H9 (cell line): Measurements from ENCODE around the gene PPP1R15A. TPM values are rescaled to one million over a fixed set of nuclear protein-coding genes. Genes with fewer than 3 reads are reported as not detected.
A peak's percentile ranks its signal among the peaks of the same experiment; 100 is the strongest.
"Not testable (repeated sequence)": the region's sequence is repeated elsewhere in the genome, so short reads cannot be mapped to it uniquely, and the experiment has no call there.

Experiments
- DNase-seq: peaks from one replicate; pipeline ENCODE4 v3.0.0-alpha.2; 2017
- H2AFZ ChIP-seq: one replicate; pipeline ENCODE4 v1.6.1; 2013; ENCODE audit warnings: mild to moderate bottlenecking, low read length, control low read depth, moderate library complexity
- H2AK5ac ChIP-seq: 2 replicates; pipeline ENCODE4 v1.6.1; 2013; ENCODE audit warnings: low read length, control low read depth, mixed read lengths; ENCODE audit not compliant: insufficient read length
- H2BK120ac ChIP-seq: one replicate; pipeline ENCODE4 v1.6.1; 2013; ENCODE audit warnings: low read depth, mild to moderate bottlenecking, low read length, control low read depth, inconsistent platforms; ENCODE audit not compliant: poor library complexity, severe bottlenecking
- H2BK12ac ChIP-seq: 2 replicates; pipeline ENCODE4 v1.6.1; 2013; ENCODE audit warnings: low read length, control low read depth, mixed read lengths, low read depth; ENCODE audit not compliant: insufficient read length
- H2BK15ac ChIP-seq: 2 replicates; pipeline ENCODE4 v1.6.1; 2013; ENCODE audit warnings: low read depth, low read length, control low read depth
- H2BK20ac ChIP-seq: one replicate; pipeline ENCODE4 v1.6.1; 2013; ENCODE audit warnings: low read depth, mild to moderate bottlenecking, low read length, control low read depth, inconsistent platforms; ENCODE audit not compliant: poor library complexity, severe bottlenecking
- H2BK5ac ChIP-seq: 2 replicates; pipeline ENCODE4 v1.6.1; 2013; ENCODE audit warnings: low read length, control low read depth, mixed read lengths; ENCODE audit not compliant: insufficient read length
- H3K14ac ChIP-seq: 2 replicates; pipeline ENCODE4 v1.6.1; 2013; ENCODE audit warnings: low read length, control low read depth; ENCODE audit not compliant: insufficient read depth
- H3K18ac ChIP-seq: 2 replicates; pipeline ENCODE4 v1.6.1; 2013; ENCODE audit warnings: low read depth, mild to moderate bottlenecking, mixed read lengths, low read length, control low read depth; ENCODE audit not compliant: insufficient read length
- H3K23ac ChIP-seq: 2 replicates; pipeline ENCODE4 v1.6.1; 2013; ENCODE audit warnings: low read length, control low read depth, mixed read lengths, low read depth; ENCODE audit not compliant: insufficient read length
- H3K23me2 ChIP-seq: 2 replicates; pipeline ENCODE4 v1.6.1; 2013; ENCODE audit warnings: low read depth, mild to moderate bottlenecking, mixed read lengths, low read length, control low read depth; ENCODE audit not compliant: insufficient read length, poor library complexity, severe bottlenecking
- H3K27ac ChIP-seq: 2 replicates; pipeline ENCODE4 v1.5.1; 2013; ENCODE audit warnings: low read length, control low read depth, mixed read lengths, low read depth; ENCODE audit not compliant: insufficient read length
- H3K27me3 ChIP-seq: 2 replicates; pipeline ENCODE4 v1.6.1; 2013; ENCODE audit warnings: low read length, control low read depth, inconsistent platforms; ENCODE audit not compliant: insufficient read depth
- H3K4ac ChIP-seq: 2 replicates; pipeline ENCODE4 v1.6.1; 2013; ENCODE audit warnings: low read depth, mild to moderate bottlenecking, control low read depth, inconsistent platforms, low read length, moderate library complexity
- H3K4me1 ChIP-seq: 2 replicates; pipeline ENCODE4 v1.6.1; 2013; ENCODE audit warnings: low read length, control low read depth, inconsistent platforms; ENCODE audit not compliant: insufficient read depth
- H3K4me2 ChIP-seq: 2 replicates; pipeline ENCODE4 v1.6.1; 2013; ENCODE audit warnings: low read length, control low read depth, mixed read lengths; ENCODE audit not compliant: insufficient read length, insufficient read depth
- H3K56ac ChIP-seq: 2 replicates; pipeline ENCODE4 v1.6.1; 2013; ENCODE audit warnings: low read depth, mild to moderate bottlenecking, mixed read lengths, low read length, control low read depth; ENCODE audit not compliant: insufficient read length
- H3K79me1 ChIP-seq: 2 replicates; pipeline ENCODE4 v1.6.1; 2013; ENCODE audit warnings: low read depth, mild to moderate bottlenecking, moderate library complexity, low read length, control low read depth, inconsistent platforms; ENCODE audit not compliant: insufficient read depth, poor library complexity, severe bottlenecking
- H3K79me2 ChIP-seq: 2 replicates; pipeline ENCODE4 v1.6.1; 2013; ENCODE audit warnings: low read length, control low read depth, inconsistent platforms; ENCODE audit not compliant: insufficient read depth
- H3K9ac ChIP-seq: 2 replicates; pipeline ENCODE4 v1.6.1; 2013; ENCODE audit warnings: low read length, control low read depth, mixed read lengths; ENCODE audit not compliant: insufficient read length; ENCODE audit errors: extremely low read depth
- H3K9me3 ChIP-seq: one replicate; pipeline ENCODE4 v1.6.1; 2013; ENCODE audit warnings: low read depth, low read length, inconsistent platforms; ENCODE audit not compliant: control insufficient read depth
- H3T11ph ChIP-seq: one replicate; pipeline ENCODE4 v1.6.1; 2013; ENCODE audit warnings: mild to moderate bottlenecking, low read length, control low read depth, inconsistent platforms
- H4K20me1 ChIP-seq: one replicate; pipeline ENCODE4 v1.6.1; 2013; ENCODE audit not compliant: control insufficient read depth, insufficient read length, insufficient read depth
- H4K5ac ChIP-seq: 2 replicates; pipeline ENCODE4 v1.6.1; 2013; ENCODE audit warnings: low read depth, mild to moderate bottlenecking, mixed read lengths, low read length, control low read depth; ENCODE audit not compliant: insufficient read length
- H4K8ac ChIP-seq: replicated peaks from 2 replicates; pipeline ENCODE4 v1.6.1; 2013; ENCODE audit warnings: low read length, control low read depth, mixed read lengths, low read depth; ENCODE audit not compliant: insufficient read length
- H4K91ac ChIP-seq: 2 replicates; pipeline ENCODE4 v1.6.1; 2013; ENCODE audit warnings: low read depth, mild to moderate bottlenecking, moderate library complexity, mixed read lengths, low read length, control low read depth; ENCODE audit not compliant: insufficient read length
- H3K27ac Mint-ChIP-seq, 3 experiments: 2 replicates in 2 of 3; 3 replicates in 1 of 3; pipeline ENCODE4 v1.8.0; 2020 to 2021; ENCODE audit warnings: mixed read lengths in 3 of 3, mild to moderate bottlenecking in 1 of 3, moderate library complexity in 1 of 3
- H3K27me3 Mint-ChIP-seq: 2 replicates; pipeline ENCODE4 v1.8.0; 2021; ENCODE audit warnings: low read depth, mild to moderate bottlenecking, moderate library complexity, mixed read lengths
- H3K36me3 Mint-ChIP-seq, 3 experiments: 2 replicates in 2 of 3; 3 replicates in 1 of 3; pipeline ENCODE4 v1.8.0; 2020 to 2021; ENCODE audit warnings: low read depth in 3 of 3, mixed read lengths in 3 of 3; ENCODE audit not compliant: insufficient read depth in 1 of 3
- H3K4me1 Mint-ChIP-seq, 2 experiments: 2 replicates each; pipeline ENCODE4 v1.8.0; 2020; ENCODE audit warnings: mixed read lengths in 2 of 2
- H3K4me3 Mint-ChIP-seq, 2 experiments: 2 replicates in 1 of 2; 3 replicates in 1 of 2; pipeline ENCODE4 v1.8.0; 2020 to 2021; ENCODE audit warnings: mild to moderate bottlenecking in 2 of 2, mixed read lengths in 2 of 2, moderate library complexity in 1 of 2
- H3K9me3 Mint-ChIP-seq, 2 experiments: 2 replicates in 1 of 2; 3 replicates in 1 of 2; pipeline ENCODE4 v1.8.0; 2020; ENCODE audit warnings: mild to moderate bottlenecking in 2 of 2, mixed read lengths in 2 of 2, moderate library complexity in 1 of 2
- CTCF ChIP-seq: fragments of 200-600 bp; sonication (generic); conservative IDR thresholded peaks from 3 replicates; pipeline ENCODE4 v1.8.0; 2021; ENCODE audit warnings: antibody characterized with exemption, mild to moderate bottlenecking
- WGBS: extraction: QIAGEN DNeasy Blood & Tissue Kit; methylation state at CpG from one replicate; pipeline ENCODE4 v1.1.7; 2013; ENCODE audit warnings: missing lambda C conversion rate, low lambda C conversion rate, mixed read lengths; ENCODE audit not compliant: insufficient read length; ENCODE audit errors: extremely low coverage; 5-methylcytosine and 5-hydroxymethylcytosine counted together
- total RNA-seq: library from RNA; stranded (reverse); gene quantifications from 2 replicates; pipeline ENCODE4 v1.2.1, GENCODE V29; 2021

The PPP1R15A gene
- total RNA-seq, 1 experiment from 2014 or later, result 17.2 TPM

GRCh38 chr19:48918801-48919247 lies 46.6 kb downstream of the PPP1R15A start:
- no peak overlapping the region for H3K18ac ChIP-seq
- no peak overlapping the region for H4K8ac ChIP-seq
- no peak overlapping the region for H3K9ac ChIP-seq
- no peaks in the 10 kb centered on the region for H3K4me1 ChIP-seq
- H2BK15ac ChIP-seq, result no peak overlapping the region
- no peaks in the 10 kb centered on the region for H3K79me2 ChIP-seq
- no peak overlapping the region for H2BK20ac ChIP-seq
- H3K56ac ChIP-seq, result no peak overlapping the region
- no peak overlapping the region for H3K14ac ChIP-seq
- no peak overlapping the region for H3K4me3 Mint-ChIP-seq
- no peak overlapping the region for H2BK12ac ChIP-seq
- H4K91ac ChIP-seq, result no peak overlapping the region
- H3K9me3 Mint-ChIP-seq, result no peaks in the 10 kb centered on the region
- WGBS, result no CpG with 5 or more reads among the region's 18 CpGs
- H4K5ac ChIP-seq, result no peak overlapping the region
- 0 out of 4 replicates have a peak, but pooled peaks cover 0 to 2% of the 10 kb centered on the region in 2 experiments for H3K4me1 Mint-ChIP-seq
- no peaks in the 10 kb centered on the region for H3K27me3 ChIP-seq
- no peak for TF ChIP-seq CTCF
- H3K4ac ChIP-seq, result no peak overlapping the region
- H2AFZ ChIP-seq, result no peak overlapping the region
- no peak overlapping the region for H3T11ph ChIP-seq
- H2BK5ac ChIP-seq, result no peak overlapping the region
- DNase-seq, result peak; percentile 83
- no peak overlapping the region for H2BK120ac ChIP-seq
- H3K23ac ChIP-seq, result no peak overlapping the region
- H3K4me2 ChIP-seq, result no peak overlapping the region
- no peak overlapping the region for H3K27ac ChIP-seq
- no peak overlapping the region for H2AK5ac ChIP-seq
- no peaks in the 10 kb centered on the region for H3K27me3 Mint-ChIP-seq
- H3K23me2 ChIP-seq, result no peaks in the 10 kb centered on the region
- peaks cover 17 to 56% (median 47%) of the 10 kb centered on the region in 3 experiments for H3K36me3 Mint-ChIP-seq
- H3K27ac Mint-ChIP-seq, result peak overlapping the region in 1 of 3 experiments; percentile 64; a peak in 1 of 7 replicates
- H4K20me1 ChIP-seq, result no peaks in the 10 kb centered on the region
- H3K9me3 ChIP-seq, result no peaks in the 10 kb centered on the region
- H3K79me1 ChIP-seq, result no peaks in the 10 kb centered on the region

GRCh38 chr19:48919271-48919670 lies 47.0 kb downstream of the PPP1R15A start:
- not testable (repeated sequence) for H3K27ac Mint-ChIP-seq, H3K56ac ChIP-seq, H2BK120ac ChIP-seq, H4K5ac ChIP-seq, H2BK15ac ChIP-seq, H4K20me1 ChIP-seq, H2BK20ac ChIP-seq, H2BK5ac ChIP-seq, H2BK12ac ChIP-seq, H2AK5ac ChIP-seq, H3K9me3 Mint-ChIP-seq, H3K4me1 ChIP-seq, H3K18ac ChIP-seq, H3K4me1 Mint-ChIP-seq, H3K9ac ChIP-seq, H3K4ac ChIP-seq, H3K9me3 ChIP-seq, DNase-seq, H3K4me2 ChIP-seq, H3K23ac ChIP-seq, H3K23me2 ChIP-seq, H3K79me1 ChIP-seq, H3K14ac ChIP-seq, H3K27me3 Mint-ChIP-seq, H4K91ac ChIP-seq, H3K79me2 ChIP-seq, H3T11ph ChIP-seq, H4K8ac ChIP-seq, H3K27ac ChIP-seq, H3K4me3 Mint-ChIP-seq, H3K27me3 ChIP-seq, H2AFZ ChIP-seq
- H3K36me3 Mint-ChIP-seq, result peaks cover 16 to 53% (median 43%) of the 10 kb centered on the region in 3 experiments
- WGBS, result no CpG with 5 or more reads among the region's 8 CpGs
